Activated CD4-positive, CD25-positive, alpha-beta regulatory T cell (primary cell): ENCODE results near the gene RHOXF2B.
"Not testable (repeated sequence)": the region's sequence is repeated elsewhere in the genome, so short reads cannot be mapped to it uniquely, and the experiment has no call there.

Experiments used
- DNase-seq, 4 experiments: peaks; one replicate each; lab custom pipeline; 2025; lab: John Stamatoyannopoulos, UW

RHOXF2B gene

DNA sequence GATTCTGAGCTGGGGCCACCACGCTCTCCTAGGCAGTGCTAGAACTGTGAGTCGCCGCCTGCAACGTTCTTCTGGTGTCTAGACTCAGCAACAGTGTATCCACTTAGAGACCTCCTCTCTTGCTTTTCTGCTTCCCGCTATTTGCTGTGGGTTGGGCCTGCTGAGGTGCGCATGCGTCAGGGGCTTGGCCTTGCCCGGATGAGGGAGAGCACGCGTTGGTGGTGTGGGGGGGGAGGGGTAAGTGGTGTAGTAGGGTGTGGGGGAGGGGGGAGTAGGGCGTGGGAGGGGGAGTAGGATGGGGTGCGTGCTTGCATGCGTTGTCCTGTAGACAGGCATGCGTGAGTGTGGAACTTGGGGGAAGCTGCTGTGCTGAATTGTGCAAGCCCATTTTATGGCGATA lies at the start of gene RHOXF2B:
RHOXF2B (minus strand) TSS at position 101 of the 400 bp plus-strand sequence. CDS start 138 bp downstream, outside the sequence.
- DNase-seq, result not testable (repeated sequence)

DNA sequence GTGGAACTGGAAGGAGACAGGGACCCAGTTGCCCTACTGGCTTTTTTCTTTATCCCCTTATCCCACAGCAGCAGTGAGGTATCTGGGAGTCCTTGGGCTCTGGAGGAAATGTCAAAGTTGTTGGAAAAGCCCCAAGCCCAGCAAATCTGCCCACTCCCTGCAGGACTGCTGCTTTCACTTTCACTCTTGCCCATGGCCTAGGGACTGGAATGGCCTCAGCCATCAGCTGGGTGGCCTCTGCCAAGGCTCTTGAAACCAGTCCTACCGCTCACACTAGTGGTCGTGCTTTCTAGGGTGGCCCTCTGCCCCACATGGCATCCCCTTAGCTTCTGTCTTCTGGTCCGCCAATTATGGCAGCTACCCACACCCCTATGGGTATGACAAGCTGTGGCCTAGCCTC lies 48.0 kb upstream of the RHOXF2B start:
- DNase-seq, result no peak

DNA sequence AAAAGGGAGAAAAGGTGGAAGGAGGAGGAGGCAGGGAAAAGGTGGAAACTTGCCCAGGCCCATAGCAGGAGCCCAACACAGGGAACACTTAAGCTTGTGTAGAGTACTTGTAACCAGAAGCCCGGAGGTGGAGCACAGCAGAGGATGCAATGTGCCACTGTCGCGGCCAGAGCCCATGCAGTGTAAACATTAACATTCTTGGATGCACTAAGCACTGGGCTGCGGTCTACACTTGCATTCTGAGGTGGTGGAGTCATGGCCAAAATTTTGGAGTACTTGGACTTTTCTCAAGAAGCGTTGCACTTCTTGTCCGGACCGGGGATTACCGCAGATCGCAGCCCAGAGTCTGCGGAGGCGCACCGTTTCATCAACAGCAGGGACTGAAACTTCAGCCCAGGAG lies 42.7 kb upstream of the RHOXF2B start:
- DNase-seq, result no peak

DNA sequence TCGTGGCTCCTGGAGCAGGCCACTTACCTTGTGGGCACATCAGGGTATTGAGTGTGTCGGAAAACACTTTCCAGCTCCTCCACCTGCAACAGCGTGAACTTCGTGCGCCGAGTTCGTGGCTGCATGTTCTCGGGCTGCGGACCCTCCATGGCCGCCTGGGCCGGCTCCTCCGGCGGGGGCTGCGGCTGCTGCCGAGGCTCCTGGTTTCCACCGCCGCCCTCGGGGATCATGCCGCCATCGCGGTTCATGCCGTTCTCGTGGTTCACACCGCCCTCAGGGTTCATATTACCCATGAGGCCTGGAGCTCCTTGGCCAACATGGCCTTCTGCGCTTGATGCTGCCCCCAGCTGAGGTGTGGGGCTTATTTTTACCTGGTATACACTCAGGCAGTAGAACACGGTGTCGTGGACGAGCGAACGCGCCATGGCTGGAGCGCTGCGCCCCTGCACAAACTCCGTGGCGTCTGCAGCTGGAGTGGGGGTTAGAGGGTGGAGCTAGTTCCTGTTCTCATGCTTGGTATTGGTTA lies 38.0 kb upstream of the RHOXF2B start, which contains the start of gene RHOXF1:
RHOXF1 (minus strand) TSS at position 476 of the 526 bp plus-strand sequence; CDS start at position 425, 51 bp downstream.
- no peak for DNase-seq

DNA sequence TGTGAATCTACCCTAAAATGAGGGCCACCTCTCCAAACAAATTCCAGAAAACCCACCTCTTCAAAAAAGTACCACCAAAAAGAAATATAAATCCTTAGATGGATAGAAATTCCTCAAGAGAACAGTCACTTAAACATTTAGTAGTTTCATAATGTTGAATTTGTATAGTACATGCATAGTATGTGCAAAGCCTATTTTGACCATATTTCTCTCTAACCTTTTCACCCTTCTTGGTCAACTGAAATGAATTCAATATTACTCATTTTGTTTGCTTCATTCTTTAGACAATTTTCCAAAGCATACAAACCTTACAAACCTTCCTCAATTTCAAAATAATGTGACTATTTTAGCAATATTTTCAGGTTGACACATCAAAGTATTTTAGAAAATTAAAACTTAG lies 34.1 kb upstream of the RHOXF2B start:
- DNase-seq, result no peak

DNA sequence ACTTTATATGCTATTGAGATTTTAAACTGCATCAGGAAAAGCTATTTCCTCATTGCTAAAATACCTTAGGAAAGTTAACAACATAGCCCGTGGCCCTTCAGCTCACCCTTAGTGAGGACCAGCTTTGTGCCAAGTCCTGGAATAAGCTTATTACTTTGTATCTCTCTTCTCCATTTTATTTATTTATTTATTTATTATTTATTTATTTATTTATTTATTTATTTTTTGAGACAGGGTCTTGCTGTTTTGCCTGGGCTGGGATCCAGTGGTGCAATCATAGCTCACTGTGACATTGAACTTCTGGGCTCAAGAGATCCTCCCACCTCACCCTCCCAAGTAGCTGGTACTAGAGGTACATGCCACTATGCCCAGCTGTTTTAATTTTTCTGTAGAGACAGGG lies 31.9 kb upstream of the RHOXF2B start:
- no peak for DNase-seq

DNA sequence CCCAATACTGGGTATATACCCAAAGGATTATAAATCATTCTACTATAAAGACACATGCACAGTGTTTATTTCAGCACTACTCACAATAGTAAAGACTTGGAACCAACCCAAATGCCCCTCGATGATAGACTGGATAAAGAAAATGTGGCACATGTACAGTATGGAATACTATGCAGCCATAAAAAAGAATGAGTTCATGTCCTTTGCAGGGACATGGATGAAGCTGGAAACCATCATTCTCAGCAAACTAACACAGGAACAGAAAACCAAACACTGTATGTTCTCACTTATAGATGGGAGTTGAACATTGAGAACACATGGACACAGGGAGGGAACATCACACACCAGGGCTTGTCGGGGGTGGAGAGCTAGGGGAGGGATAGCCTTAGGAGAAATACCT lies 27.2 kb upstream of the RHOXF2B start:
- not testable (repeated sequence) for DNase-seq

DNA sequence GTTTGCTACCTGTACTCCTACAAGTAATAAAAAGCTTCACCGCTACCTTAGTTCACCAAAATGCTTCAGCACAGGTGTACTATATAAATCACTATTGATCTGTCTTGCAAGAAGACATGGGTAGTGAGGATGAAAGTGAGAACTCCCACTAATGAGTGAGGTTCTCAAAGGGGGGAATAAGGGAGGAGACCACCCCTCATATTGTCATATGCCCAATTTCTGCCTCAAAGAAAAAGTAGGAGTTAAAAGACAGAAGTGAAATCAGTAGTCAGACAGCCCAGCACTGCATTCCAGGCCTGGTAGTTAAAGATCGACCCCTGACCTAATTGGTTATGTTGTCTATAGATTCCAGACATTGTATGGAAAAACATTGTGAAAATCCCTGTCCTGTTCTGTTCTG lies 23.6 kb upstream of the RHOXF2B start:
- not testable (repeated sequence) for DNase-seq

DNA sequence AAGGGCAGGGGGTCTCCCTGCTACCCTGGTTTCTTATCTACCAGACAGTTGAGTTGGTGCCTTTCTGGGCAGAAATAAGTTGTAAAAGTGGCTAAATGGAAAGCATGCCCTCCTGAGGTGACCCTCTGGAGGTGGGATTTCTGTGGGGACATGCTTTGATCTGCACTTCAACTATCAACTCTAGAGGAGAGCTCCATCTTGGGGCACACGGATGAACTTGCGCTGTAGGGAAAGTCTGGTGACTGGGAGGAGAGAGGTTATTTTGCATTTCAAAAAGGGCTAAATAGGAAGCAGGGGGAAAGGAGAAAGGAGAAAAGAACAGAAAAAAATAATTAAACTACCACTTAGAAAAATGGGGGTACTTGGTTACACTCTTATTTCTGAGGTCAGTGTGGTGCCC lies 12.7 kb upstream of the RHOXF2B start:
- DNase-seq, result no peak

DNA sequence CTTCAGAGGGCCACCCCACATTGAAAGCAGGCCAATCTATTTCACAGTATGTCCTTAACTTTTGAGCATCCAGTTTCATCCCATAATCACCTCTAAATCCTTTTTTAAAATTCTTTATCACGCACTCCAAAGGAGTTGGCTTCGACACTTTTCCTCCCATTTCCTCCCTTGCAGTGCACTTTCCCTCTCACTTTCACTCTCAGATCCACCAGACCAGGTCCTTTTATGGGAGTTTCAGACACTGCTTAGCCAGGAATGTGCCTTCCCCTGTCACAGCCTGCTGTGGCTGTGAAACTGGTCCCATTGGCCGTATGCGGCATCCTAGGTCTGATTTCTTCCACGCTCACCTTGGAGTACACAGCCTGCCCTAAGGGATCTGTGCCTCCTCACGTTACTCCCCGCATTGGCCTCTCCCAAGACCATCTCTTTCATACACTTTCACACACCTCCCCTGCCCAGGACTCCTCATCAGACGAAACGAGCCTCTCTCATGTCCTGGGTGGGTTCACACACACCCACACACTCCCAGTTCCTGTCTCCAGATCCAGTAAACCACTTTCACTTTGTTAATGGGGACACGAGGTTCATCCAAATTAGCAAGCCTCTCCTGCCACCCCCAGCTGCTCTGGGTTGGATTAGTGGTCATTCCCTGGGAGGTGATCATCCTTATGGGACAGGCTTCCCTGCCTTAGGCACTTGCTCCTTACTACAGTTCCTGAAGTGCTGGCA lies 10.0 kb upstream of the RHOXF2B start:
- DNase-seq, result no peak

DNA sequence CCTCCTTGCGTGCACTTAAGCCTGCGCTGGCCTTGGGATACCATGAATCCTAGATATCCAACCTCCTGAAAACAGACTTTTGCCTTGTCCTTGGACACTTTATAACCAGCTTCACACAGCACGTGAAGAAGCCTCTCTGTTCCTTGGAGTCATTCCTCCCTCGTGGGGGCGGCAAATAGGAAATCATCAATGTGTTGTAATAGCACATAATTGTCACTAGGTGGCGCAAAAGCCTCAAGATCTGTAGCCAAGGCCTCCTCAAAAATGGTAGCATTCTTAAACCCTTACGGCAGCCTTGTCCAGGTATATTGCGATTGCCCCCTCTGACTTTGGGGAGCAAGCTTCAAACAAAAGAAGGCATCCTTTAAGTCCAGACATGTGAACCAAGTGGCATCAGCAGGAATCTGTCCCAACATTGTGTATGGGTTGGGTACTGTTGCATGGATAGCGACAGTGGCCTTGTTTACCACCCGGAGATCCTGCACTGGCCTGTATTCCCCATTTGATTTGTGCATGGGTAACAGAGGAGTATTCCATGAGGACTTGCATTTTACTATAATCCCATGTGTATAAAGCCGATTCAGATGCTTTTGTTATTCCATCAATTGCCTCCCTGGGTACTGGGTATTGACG lies 8.2 kb upstream of the RHOXF2B start:
- not testable (repeated sequence) for DNase-seq

DNA sequence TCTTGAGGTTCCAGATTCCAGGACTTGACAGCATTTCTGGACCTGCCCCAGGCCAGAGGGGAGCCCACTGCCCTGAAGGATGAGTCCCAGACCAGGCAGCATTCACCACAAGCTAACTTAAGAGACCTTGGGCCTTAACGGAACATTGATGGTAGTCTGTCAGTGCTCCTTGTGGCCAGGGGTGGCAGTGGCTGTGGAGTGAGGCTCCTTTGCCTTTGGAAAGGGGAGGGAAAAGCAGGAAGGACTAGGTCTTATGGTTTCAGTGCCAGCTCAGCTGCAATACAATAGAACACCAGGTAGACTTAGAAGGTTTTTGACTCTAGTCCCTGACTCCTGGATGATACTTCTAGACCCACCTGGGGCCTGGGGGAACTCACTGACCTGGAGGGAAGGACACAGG lies 11.3 kb downstream of the RHOXF2B start:
- not testable (repeated sequence) for DNase-seq

DNA sequence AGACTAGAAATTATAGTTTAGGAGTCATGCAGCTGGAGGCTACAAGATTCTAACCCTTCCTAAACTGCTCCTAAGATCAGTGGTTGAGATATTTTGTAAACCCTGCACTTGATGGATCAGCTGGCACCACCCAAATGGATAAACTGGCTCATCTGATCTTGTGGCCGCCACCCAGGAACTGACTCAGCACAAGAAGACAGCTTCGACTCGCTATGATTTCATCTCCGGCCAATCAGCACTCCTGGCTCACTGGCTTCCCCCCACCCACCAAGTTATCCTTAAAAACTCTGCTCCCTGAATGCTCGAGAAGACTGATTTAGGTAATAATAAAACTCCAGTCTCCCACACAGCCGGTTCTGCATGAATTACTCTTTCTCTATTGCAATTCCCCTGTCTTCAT lies 34.8 kb downstream of the RHOXF2B start:
- DNase-seq, result not testable (repeated sequence)

DNA sequence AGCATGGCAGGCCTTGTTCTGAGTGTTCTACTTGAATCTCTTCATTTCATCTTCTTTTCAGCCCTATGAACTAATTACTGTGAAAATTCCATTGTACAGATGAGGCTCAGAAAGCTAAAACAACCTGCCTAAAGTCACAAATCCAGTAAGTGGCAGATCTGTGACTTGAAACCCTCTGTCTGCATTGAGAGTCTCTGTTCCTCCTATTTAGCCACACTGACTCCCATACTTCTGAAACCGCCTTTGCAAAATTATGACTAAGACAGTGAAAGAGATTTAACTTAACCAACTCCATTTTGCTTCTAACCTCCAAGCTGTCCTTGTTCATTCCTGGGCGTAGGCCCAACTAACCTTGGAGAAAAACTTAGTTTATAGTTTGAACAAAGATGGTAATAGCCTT lies 35.2 kb downstream of the RHOXF2B start:
- DNase-seq, result not testable (repeated sequence)

DNA sequence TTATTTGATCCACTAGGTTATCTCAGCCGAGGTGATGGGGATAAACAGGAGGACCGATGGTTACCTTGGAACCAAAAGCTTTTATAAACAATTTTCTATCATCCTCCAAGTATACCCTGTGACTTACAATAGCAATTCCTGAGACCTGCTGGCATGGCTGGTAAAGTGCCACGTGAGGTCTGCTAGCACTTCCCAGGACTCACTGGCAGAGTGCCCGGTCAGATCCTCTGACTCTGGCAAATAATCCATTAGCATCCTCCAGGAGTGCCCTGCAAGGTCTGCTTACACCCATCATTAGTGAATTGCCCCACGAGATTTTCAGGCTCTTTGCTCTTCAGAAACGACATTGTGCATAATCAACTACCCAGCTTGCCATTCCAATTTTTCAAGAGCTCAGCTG lies 37.3 kb downstream of the RHOXF2B start:
- DNase-seq, result not testable (repeated sequence)

DNA sequence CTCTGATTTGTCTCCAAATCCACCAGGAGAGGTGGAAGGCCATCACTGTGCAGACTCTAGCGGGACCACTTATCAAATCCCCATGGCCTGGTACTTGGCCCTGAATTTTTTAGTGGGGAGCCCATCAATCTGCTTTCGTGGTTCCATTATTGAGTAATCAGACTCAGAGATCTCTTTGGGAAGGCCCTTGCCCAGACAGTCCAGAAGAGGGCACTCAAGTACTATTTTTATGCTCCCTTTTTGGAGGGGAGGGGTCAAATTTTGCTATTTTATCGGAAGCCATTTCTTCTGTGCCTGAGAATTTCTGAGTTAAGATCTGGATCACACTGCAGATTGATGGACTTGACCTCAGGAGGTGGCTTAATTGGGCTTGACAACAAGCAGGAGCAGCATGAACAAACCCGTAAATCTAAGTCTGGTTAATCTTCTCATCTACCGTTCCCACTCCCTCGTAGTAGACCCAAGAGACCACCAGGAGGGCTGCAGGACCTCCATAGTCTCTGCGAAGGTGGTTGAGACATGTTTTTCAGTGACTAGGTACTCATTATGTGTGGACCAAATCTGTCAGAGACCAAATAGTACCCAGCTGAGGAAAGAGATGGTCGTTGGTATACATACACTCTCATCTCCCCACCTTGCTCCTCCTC lies 38.3 kb downstream of the RHOXF2B start:
- not testable (repeated sequence) for DNase-seq

DNA sequence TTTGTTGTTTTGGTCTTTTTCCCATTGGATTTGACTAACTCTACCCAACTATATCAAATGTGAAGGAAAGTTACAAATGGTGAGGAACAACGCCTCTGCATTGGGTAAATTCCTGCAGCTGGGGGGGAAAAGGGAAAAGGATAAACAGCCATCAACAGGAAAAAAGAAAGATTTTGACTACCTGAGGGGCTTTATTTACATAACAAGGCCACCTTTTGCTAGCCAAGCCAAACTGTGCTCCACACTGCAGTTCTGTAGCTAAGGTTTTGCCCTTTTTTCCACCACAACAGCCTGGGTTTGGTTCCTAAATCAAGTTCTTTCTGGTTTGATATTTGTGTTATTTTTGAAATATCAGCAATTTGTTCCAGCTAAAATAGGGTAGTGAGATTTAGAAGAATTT lies 40.8 kb downstream of the RHOXF2B start:
- DNase-seq, result no peak

DNA sequence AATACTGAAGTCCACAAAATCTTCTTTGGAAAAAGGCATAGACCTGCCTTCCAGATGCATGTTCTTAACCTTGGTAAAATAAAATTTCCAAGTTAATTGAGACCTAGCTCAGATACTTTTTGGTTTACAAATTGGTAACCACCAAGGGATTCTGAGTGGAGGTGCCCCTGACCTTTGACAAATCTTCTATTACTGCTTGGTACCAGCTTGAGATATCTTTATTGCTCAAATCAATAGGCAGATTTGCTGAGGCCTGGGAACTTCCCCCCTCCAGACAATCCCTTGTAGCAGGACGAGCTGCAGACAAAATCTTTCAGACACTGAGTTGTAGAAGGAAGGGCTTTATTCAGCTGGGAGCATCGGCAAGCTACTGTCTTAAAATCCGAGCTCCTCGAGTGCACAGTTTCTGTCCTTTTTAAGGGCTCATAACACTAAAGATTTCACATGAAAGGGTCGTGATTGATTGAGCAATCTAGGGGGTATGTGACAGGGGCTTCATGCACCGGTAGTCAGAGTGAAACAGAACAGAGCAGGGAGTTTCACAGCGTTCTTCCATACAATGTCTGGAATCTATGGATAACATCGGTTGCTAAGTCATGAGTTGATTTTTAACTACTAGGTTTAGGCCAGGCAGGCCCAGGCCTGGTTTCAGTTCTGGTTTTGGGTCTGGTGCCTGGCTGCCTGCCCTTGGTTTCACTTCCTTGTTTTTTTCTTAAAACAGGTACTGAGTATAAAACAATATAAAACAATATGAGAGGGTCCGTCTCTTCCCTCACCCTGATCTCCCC lies 41.8 kb downstream of the RHOXF2B start:
- not testable (repeated sequence) for DNase-seq

DNA sequence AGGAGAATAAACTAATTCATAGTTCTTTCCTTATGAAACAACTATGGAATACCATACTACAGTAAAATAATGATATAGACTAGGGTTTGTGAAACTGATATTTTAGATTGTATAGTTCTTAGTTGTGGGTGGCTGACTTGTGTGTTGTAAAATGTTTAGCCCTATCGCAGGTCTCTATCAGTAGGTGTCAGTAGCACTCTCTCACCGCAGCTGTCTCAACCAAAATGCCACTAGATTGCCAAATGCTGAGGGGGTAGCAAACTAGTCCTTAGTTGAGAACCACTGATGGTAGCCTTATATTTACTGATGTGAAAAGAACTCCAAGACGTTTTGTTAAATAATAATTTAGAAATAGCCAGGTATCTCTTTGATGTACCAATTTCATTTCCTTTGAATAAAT lies 48.1 kb downstream of the RHOXF2B start:
- no peak for DNase-seq

DNA sequence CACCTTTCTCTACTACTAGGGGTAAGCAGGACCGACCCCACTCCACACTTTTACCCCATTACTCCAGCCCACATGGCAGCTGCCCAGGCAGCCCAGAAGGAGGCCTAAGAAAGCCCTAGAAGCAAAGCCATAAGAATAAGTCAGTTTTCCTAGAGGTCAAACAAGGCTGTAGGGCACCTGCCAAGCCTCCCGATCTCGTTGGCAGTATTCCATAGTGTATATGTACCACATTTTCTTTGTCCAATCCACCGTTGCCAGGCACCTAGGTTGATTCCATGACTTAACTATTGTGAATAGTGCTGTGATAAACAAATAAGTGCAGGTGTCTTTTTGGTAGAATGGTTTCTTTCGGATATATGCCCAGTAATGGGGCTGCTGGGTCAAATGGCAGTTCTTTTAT lies 54.2 kb downstream of the RHOXF2B start:
- no peak for DNase-seq

DNA sequence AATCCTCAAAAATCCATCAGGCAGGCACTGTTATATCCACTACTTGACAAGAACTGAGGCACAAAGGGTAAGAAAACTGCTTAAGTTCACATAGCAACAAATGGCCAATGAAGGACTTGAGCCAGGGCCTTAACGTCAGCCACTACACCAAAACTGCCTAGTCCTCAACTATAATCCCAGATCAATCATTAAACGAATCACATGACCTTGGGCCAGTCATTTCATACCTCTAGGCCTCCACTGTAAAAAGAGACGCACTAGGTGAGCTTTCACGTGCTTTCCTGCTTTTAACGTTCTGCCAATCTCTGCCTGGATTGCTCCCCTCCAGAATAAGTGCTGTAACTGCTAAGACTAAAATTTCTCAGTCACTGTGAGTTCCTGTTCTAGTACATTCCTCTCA lies 54.7 kb downstream of the RHOXF2B start:
- no peak for DNase-seq
